DOHH2 (cell line): ENCODE results near the gene GAS7.

Experiments used
- H3F3A ChIP-seq: fragments of 200-600 bp; sonication (generic), shearing (Covaris generic); 2 replicates; pipeline ENCODE4 v1.6.0; 2016; ENCODE audit warnings: antibody characterized with exemption, mild to moderate bottlenecking; ENCODE audit not compliant: control insufficient read depth, insufficient read depth
- H3K27ac ChIP-seq: fragments of 200-600 bp; sonication (generic); 2 replicates; pipeline ENCODE4 v1.5.1; 2014; ENCODE audit warnings: low read depth, mild to moderate bottlenecking, low read length, moderate library complexity
- H3K27me3 ChIP-seq: fragments of 200-600 bp; sonication (generic); 2 replicates; pipeline ENCODE4 v1.6.1; 2014; ENCODE audit warnings: mild to moderate bottlenecking, low read length, mixed read lengths; ENCODE audit not compliant: control insufficient read depth
- H3K36me3 ChIP-seq: fragments of 200-600 bp; sonication (generic); 2 replicates; pipeline ENCODE4 v1.6.1; 2014; ENCODE audit warnings: mild to moderate bottlenecking, low read length, moderate library complexity, mixed read lengths; ENCODE audit not compliant: control insufficient read depth
- H3K4me1 ChIP-seq: fragments of 200-600 bp; sonication (generic); 2 replicates; pipeline ENCODE4 v1.6.1; 2014; ENCODE audit warnings: mild to moderate bottlenecking, low read length, mixed read lengths; ENCODE audit not compliant: control insufficient read depth
- H3K4me2 ChIP-seq: fragments of 200-600 bp; sonication (generic); 2 replicates; pipeline ENCODE4 v1.6.0; 2014; ENCODE audit warnings: mild to moderate bottlenecking, low read length, moderate library complexity
- H3K4me3 ChIP-seq: fragments of 200-600 bp; sonication (generic); 2 replicates; pipeline ENCODE4 v1.5.1; 2014; ENCODE audit warnings: mild to moderate bottlenecking, low read length, mixed read lengths
- H3K79me2 ChIP-seq: fragments of 200-600 bp; sonication (generic); 2 replicates; pipeline ENCODE4 v1.6.1; 2014; ENCODE audit warnings: mild to moderate bottlenecking, low read length, mixed read lengths; ENCODE audit not compliant: control insufficient read depth
- H3K9me2 ChIP-seq: fragments of 200-600 bp; sonication (generic); replicated peaks from 2 replicates; pipeline ENCODE4 v1.6.1; 2014; ENCODE audit warnings: mild to moderate bottlenecking, low read length, mixed read lengths; ENCODE audit not compliant: control insufficient read depth
- H3K9me3 ChIP-seq: fragments of 200-600 bp; sonication (generic); 2 replicates; pipeline ENCODE4 v1.6.1; 2014; ENCODE audit warnings: antibody characterized with exemption, low read length, mixed read lengths; ENCODE audit not compliant: control insufficient read depth, insufficient read depth
- H4K20me1 ChIP-seq: fragments of 200-600 bp; sonication (generic); 2 replicates; pipeline ENCODE4 v1.6.0; 2014; ENCODE audit warnings: low read depth, mild to moderate bottlenecking, antibody characterized with exemption, low read length, moderate library complexity; ENCODE audit not compliant: control insufficient read depth, insufficient read depth
- CTCF ChIP-seq: fragments of 200-600 bp; sonication (generic); IDR thresholded peaks from one replicate; pipeline ENCODE4 v1.5.1; 2014; ENCODE audit warnings: antibody characterized with exemption, mild to moderate bottlenecking, low read depth, low read length; ENCODE audit not compliant: poor library complexity, severe bottlenecking
- EZH2phosphoT487 ChIP-seq: fragments of 200-600 bp; sonication (generic); IDR thresholded peaks from 2 replicates; pipeline ENCODE4 v1.6.1; 2017; ENCODE audit warnings: borderline replicate concordance, mild to moderate bottlenecking, antibody characterized with exemption, low read length, moderate library complexity, mixed read lengths

GAS7 gene

GRCh38 chr17:9912121-9913099, 286.0 kb downstream of the GAS7 start:
- TF ChIP-seq EZH2phosphoT487: no peak
- TF ChIP-seq CTCF: no peak
- H3K79me2 ChIP-seq: no peaks in the 10 kb centered on the region
- H3K27me3 ChIP-seq: no peaks in the 10 kb centered on the region
- H3F3A ChIP-seq: no peaks in the 10 kb centered on the region
- no peaks in the 10 kb centered on the region for H3K4me1 ChIP-seq
- H3K9me3 ChIP-seq: no peaks in the 10 kb centered on the region
- H3K4me2 ChIP-seq: no peak overlapping the region
- no peak overlapping the region for H3K27ac ChIP-seq
- H4K20me1 ChIP-seq: no peaks in the 10 kb centered on the region
- no peaks in the 10 kb centered on the region for H3K9me2 ChIP-seq
- no peaks in the 10 kb centered on the region for H3K36me3 ChIP-seq
- no peak overlapping the region for H3K4me3 ChIP-seq

GRCh38 chr17:9911089-9911488, 287.3 kb downstream of the GAS7 start:
- H3K4me3 ChIP-seq: no peak overlapping the region
- H3K9me2 ChIP-seq: no peaks in the 10 kb centered on the region
- no peak overlapping the region for H3K27ac ChIP-seq
- no peaks in the 10 kb centered on the region for H3K4me1 ChIP-seq
- no peak overlapping the region for H3K4me2 ChIP-seq
- H3K9me3 ChIP-seq: no peaks in the 10 kb centered on the region
- no peaks in the 10 kb centered on the region for H3K36me3 ChIP-seq
- no peaks in the 10 kb centered on the region for H4K20me1 ChIP-seq
- H3K27me3 ChIP-seq: no peaks in the 10 kb centered on the region
- H3K79me2 ChIP-seq: no peaks in the 10 kb centered on the region
- TF ChIP-seq CTCF (no peak), EZH2phosphoT487 (no peak)
- H3F3A ChIP-seq: no peaks in the 10 kb centered on the region

- Histone ChIP-seq H3F3A (no peaks in the 10 kb centered on the region), H3K4me2 (no peak overlapping the region), H3K9me2 (no peaks in the 10 kb centered on the region), H3K27ac (no peak overlapping the region), H3K79me2 (no peaks in the 10 kb centered on the region), H3K36me3 (no peaks in the 10 kb centered on the region), H3K4me3 (no peak overlapping the region), H3K9me3 (no peaks in the 10 kb centered on the region), H3K4me1 (no peaks in the 10 kb centered on the region), H4K20me1 (no peaks in the 10 kb centered on the region), H3K27me3 (no peaks in the 10 kb centered on the region)
- TF ChIP-seq CTCF (no peak), EZH2phosphoT487 (no peak)
Observed at GRCh38 chr17:9908649-9909042, 289.8 kb downstream of the GAS7 start.
